GM19043 (cell line): ENCODE measurements around the gene LBX2.
A peak's percentile ranks its signal among the peaks of the same experiment; 100 is the strongest.

Experiments
- ATAC-seq: cut with Tn5 transposase; IDR thresholded peaks from one replicate; pipeline ENCODE4 v1.9.1; 2021; ENCODE audit warnings: low read depth; ENCODE audit not compliant: unreplicated experiment

The LBX2 gene

GRCh38 chr2:74505448-74506246 lies 6.2 kb upstream of the LBX2 start:
- ATAC-seq: no peak

DNA sequence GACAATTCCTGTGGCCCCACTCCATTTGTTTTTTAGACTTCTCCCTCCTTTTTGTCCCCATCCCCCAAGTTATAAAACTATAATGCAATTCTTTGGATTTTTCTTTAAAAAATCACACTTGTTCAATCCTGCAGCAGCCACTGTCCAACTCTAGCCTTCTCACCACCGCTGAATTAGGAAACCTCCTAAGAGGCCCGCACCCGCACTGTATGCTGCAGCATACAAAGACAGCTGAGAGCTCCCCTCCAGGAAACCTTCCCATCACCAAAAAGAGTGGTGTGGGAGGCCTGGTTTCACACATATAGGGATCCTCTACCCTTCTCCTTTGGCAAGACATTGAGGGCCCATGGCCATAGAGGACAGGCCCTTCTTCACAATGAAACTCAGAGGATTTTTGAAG lies 5.2 kb upstream of the LBX2 start:
- no peak for ATAC-seq

DNA sequence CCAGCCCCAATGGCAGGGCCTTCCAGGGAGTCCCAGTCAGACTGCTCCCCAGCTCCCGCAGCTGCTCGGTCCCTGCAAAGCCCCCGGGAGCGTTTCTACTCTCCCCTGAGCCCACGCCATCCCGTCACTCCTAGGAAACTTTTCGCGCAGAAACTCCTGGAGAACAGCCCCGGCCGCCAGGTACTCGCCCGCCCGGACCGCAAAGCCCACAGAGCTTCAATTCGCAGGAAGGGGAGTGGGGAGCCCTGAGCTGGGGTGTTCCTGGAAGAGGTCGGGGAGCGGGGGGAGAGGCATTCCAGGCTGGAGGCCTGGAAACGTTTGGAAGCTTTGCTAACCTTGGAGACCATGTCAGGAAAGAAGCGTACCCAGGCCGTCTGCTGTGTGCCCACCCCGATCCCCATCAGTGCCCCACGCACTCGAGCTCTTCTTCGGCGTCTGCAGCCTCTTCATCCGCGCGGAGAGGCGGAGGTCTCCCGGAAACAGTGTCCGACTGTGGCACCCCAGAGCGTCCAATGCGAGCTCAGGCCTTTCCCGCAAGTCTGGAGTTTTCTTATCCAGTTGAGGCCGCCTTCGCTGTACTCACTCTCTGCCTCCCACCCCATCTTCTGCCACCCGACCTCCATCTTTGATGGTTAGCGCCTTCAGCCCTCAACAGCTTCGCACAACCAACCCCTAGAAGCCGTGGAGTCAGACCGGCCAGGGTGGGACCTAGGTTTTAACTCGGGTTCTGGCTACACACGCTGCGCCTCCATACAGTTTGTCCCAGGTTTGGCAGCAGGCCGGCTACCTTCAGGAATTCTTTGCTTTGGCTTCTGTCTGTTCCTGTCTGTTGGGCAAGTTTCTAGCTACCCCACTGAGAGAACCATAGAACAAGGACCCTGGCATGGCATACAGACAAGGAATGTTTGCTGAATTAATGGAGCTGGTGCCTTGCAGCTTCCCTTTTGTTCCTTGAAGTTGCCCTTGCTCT lies 4.4 kb upstream of the LBX2 start:
- ATAC-seq: no peak

GRCh38 chr2:74502720-74503505 lies 3.5 kb upstream of the LBX2 start:
- ATAC-seq: peak; percentile 32

- ATAC-seq: no peak
Observed at GRCh38 chr2:74502147-74502719, 2.8 kb upstream of the LBX2 start.

DNA sequence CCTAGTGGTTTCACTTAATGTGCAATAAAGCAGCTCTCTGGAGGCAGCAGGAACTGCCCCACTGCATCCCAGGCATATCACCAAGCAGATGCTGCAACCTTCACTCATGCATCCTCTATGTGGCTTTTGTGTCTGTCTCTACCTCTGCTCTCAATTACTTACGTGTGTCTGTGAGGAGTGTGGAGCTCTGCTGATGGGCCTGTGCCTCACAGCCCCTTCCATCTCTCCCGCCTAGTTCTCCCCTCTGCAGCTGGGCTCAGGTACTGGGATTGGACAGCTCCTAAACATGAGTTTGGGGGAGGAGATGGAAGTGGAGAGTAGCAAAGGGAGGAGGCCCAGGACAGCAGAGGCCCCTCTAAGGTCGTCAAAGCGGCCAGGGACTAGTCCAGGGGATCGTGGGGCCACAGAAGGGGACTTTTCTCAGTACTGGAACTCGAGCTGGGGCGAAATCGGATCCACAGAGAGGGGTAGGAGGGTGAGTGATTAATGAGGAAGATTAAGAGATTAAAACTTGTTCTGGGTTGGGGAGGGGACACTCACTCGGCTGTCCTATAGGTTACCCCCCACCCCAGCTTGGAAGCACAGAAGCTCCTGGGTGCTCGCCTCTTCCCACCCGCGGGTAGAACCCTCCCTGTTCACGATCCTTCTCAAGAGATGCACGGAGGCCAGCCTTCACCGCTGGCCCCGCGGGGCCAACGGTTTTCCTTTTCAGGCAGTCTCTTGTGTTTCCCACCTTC lies 2.1 kb upstream of the LBX2 start:
- no peak for ATAC-seq

DNA sequence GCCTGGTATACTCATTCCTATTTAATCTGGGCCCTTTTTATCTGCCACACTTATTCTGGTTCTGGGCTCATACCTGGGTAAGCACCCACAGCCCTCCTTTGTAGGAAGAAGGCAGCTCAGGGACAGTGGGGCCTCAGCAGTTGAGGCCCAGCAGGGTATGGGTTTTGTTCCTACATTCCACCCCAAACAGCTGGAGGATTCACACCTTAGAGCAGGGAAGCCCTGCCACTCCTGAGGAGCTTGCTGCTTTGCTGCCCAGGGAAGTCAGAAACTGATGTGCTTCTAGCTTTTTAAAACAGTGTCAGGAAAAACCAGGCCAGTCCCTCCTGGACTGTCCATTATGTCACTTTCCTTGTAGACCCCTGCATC lies 1.2 kb upstream of the LBX2 start:
- no peak for ATAC-seq

DNA sequence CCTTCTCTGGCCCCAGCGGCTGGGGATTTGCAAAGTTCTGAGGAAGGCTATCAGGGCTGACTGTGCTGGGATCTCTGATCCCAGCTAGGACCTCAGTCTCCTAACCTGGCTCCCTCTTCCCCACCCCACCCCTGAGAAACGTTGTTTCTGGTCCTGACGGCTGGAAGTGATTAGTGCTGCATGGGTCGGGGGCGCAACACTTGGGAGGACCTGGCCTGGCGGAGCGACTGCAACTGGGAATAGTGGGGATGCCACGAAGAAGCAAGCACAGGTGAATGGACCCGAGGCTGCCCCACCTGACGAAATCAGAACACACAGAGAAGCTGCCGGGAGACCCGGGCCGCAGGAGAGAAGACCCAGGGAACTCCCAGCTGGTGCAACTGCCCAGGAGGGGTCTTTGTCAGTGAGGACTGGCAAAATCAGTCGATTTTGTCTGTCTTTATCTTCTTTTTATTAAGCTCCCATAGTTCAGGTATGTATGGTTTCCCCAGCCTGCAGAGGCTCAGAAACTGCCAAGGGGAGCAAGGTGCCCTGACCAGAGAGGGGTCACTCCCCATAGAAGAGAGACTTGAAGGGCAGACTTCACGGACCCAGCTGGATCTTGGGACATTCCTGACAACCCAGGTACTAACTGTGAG lies 656 bp upstream of the LBX2 start:
- no peak for ATAC-seq

GRCh38 chr2:74498500-74499266 lies 720 bp downstream of the LBX2 start:
- ATAC-seq: no peak

DNA sequence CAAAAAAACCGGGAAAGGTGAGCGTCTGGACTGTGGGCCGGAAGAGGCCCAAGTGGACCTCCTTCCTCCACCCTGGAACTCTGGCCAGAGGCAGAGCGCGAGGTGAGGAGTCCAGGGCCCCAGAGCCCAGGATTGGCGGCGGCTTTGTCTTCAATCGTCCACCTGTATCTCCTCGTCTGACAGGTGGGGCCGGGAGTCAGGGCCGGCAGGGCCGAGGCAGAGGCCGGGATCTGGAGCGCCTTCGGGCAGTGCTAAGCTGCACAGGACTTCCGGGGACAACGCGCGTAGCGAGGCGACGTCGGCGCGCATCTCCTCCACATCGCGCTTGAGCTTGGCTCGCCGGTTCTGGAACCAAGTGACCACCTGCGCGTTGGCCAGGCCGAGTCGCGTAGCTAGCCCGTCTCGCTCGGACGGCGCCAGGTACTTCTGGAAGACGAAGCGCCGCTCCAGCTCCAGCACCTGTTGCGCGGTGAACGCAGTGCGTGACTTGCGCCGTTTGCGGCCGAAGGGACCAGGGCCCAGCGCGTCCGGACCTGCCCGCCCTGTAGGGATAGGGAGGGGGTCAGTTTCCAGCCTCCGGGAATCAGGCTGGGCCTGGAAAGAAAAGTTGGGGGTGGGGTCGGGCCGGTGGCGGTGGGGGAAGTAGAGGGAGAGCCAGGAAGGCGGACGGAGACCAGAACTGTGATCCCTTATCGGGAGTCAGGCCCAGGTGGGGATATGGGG lies 1.5 kb downstream of the LBX2 start:
- no peak for ATAC-seq

DNA sequence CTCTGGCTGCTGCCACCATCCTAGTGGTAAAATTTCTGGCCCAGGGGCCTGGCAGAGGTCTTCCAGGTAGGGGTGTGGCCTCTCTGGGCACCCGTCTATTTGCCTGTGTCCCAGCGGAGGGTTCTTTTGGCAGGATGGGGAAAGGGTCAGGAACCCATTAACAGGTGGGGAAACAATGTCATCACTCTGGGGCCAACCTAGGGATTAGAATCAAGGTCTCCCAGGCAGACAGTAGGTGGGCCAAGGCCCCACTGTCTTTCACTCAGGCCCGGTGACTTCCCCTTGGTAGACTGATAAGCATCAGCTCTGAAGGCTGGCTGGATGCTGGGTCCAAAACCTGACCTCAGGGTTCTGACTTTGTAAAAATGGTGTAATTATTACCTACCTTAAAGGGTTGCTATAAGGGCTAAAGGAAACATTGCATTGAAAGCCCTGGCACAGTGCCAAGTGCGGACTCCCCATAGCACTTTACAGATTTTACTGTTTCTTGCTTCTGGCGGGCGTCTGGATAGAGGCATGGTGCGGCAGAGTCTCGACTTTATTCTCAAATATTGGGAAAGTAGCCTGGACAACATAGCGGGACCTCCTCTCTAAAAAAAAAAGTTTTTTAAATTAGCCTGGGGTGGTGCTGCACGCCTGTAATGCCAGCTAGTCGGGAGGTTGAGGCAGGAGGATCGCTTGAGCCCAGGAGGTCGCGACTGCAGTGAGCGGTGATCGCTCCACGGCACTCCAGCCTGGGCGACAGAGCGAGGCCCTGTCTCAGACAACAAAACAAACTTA lies 2.2 kb downstream of the LBX2 start:
- ATAC-seq: no peak

GRCh38 chr2:74495440-74495839 lies 4.0 kb downstream of the LBX2 start:
- ATAC-seq: no peak

- ATAC-seq: no peak
Observed at GRCh38 chr2:74493546-74493945, 5.9 kb downstream of the LBX2 start.

- no peak for ATAC-seq
Observed at GRCh38 chr2:74491648-74492544, 7.5 kb downstream of the LBX2 start.

DNA sequence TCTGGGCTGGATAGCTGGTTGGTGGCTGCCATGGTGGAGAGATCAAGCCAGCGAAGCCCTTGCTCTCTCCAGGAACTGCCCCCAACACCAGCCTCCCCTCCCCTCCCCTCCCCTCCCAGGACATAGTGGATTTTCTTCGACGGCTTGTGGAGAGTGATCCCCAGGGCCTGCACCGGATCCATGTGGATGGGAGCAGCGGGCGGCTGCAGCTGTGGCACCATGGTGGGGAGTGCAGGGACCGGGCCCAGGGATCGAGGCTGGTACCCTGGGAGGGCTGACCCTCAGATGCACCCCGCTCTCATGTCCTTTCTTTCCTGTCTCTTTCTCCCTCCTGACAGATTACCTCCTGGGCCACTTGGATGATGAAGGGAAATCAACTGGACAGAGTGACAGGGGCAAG lies 9.5 kb downstream of the LBX2 start:
- no peak for ATAC-seq
